HEK293 (cell line): ENCODE measurements around the gene TSPAN17.

Experiments used
- CTCF ChIA-PET: fragments of 350-600 bp; formaldehyde crosslinking; extraction: SDS; loops from one replicate; lab custom pipeline; 2021; ENCODE audit warnings: antibody characterized with exemption; lab: Yijun Ruan, JAX
- POLR2A ChIA-PET: fragments of 300-600 bp; formaldehyde crosslinking; extraction: SDS; loops from one replicate; lab custom pipeline; 2020; ENCODE audit warnings: antibody characterized with exemption, inconsistent platforms; lab: Yijun Ruan, JAX
- H3K27ac ChIP-seq: fragments of 200-500 bp; sonication (Bioruptor generic); 2 replicates; pipeline ENCODE4 v1.5.1; 2014; ENCODE audit warnings: low read depth, low read length, control low read depth, inconsistent platforms; ENCODE audit errors: extremely low read depth
- H3K36me3 ChIP-seq, 2 experiments: fragments of 200-500 bp in 1 of 2; sonication (Bioruptor generic) in 1 of 2; 1 replicate in 1 of 2; 2 replicates in 1 of 2; pipeline ENCODE4 v1.5.1; 2014 to 2017; ENCODE audit warnings: inconsistent platforms in 2 of 2, low read length in 2 of 2; ENCODE audit not compliant: control insufficient read depth in 2 of 2, insufficient read depth in 1 of 2
- H3K4me1 ChIP-seq: fragments of 200-500 bp; sonication (Bioruptor generic); 2 replicates; pipeline ENCODE4 v1.5.1; 2014; ENCODE audit warnings: mild to moderate bottlenecking, low read length, inconsistent platforms; ENCODE audit not compliant: control insufficient read depth, insufficient read depth
- H3K4me3 ChIP-seq: 2 replicates; pipeline ENCODE4 v1.5.1; 2011; ENCODE audit warnings: low read depth, mild to moderate bottlenecking, control low read depth, low read length, moderate library complexity
- H3K9me3 ChIP-seq: fragments of 200-500 bp; sonication (Bioruptor generic); 2 replicates; pipeline ENCODE4 v1.5.1; 2014; ENCODE audit warnings: low read depth, low read length, inconsistent platforms; ENCODE audit not compliant: control insufficient read depth, insufficient read depth
- HOXA7 ChIP-seq: sonication (generic); formaldehyde crosslinking; IDR thresholded peaks from 2 replicates; pipeline ENCODE4 v1.8.1; 2022; ENCODE audit warnings: missing genetic modification reagents, borderline replicate concordance
- PRDM1 ChIP-seq: fragments of 450-650 bp; formaldehyde crosslinking; IDR thresholded peaks from 2 replicates; pipeline ENCODE4; 2016; ENCODE audit warnings: missing biosample characterization, missing genetic modification characterization
- SP2 ChIP-seq: fragments of 450-650 bp; formaldehyde crosslinking; IDR thresholded peaks from 2 replicates; pipeline ENCODE4 v1.5.1; 2016; ENCODE audit warnings: missing biosample characterization, missing genetic modification characterization
- ZBTB11 ChIP-seq: fragments of 450-650 bp; formaldehyde crosslinking; conservative IDR thresholded peaks from 2 replicates; pipeline ENCODE4 v1.5.1; 2016; ENCODE audit warnings: low read depth, missing biosample characterization, missing genetic modification characterization
- ZNF10 ChIP-seq: fragments of 450-650 bp; formaldehyde crosslinking; IDR thresholded peaks from 2 replicates; pipeline ENCODE4 v1.5.1; 2017; ENCODE audit warnings: missing biosample characterization, missing genetic modification characterization
- ZNF155 ChIP-seq: fragments of 450-650 bp; formaldehyde crosslinking; IDR thresholded peaks from 2 replicates; pipeline ENCODE4 v1.5.1; 2016; ENCODE audit warnings: missing biosample characterization, missing genetic modification characterization
- ZNF202 ChIP-seq: fragments of 450-650 bp; formaldehyde crosslinking; IDR thresholded peaks from 2 replicates; pipeline ENCODE4 v1.5.1; 2016; ENCODE audit warnings: missing biosample characterization, missing genetic modification characterization, borderline replicate concordance
- ZNF223 ChIP-seq: fragments of 450-650 bp; formaldehyde crosslinking; IDR thresholded peaks from 2 replicates; pipeline ENCODE4 v1.5.1; 2016; ENCODE audit warnings: missing biosample characterization, missing genetic modification characterization
- ZNF266 ChIP-seq: fragments of 450-650 bp; formaldehyde crosslinking; IDR thresholded peaks from 2 replicates; pipeline ENCODE4 v1.5.1; 2016; ENCODE audit warnings: missing biosample characterization, missing genetic modification characterization, low read depth
- ZNF350 ChIP-seq: fragments of 450-650 bp; formaldehyde crosslinking; IDR thresholded peaks from 2 replicates; pipeline ENCODE4 v1.5.0; 2017; ENCODE audit warnings: missing biosample characterization, mild to moderate bottlenecking, missing genetic modification characterization
- ZNF423 ChIP-seq: fragments of 450-650 bp; formaldehyde crosslinking; IDR thresholded peaks from 2 replicates; pipeline ENCODE4 v1.5.1; 2016; ENCODE audit warnings: missing biosample characterization, missing genetic modification characterization
- ZNF510 ChIP-seq: fragments of 450-650 bp; formaldehyde crosslinking; IDR thresholded peaks from 2 replicates; pipeline ENCODE4 v1.5.1; 2018; ENCODE audit warnings: mild to moderate bottlenecking, missing genetic modification characterization, missing biosample characterization; ENCODE audit not compliant: insufficient replicate concordance
- ZNF560 ChIP-seq: fragments of 450-650 bp; formaldehyde crosslinking; IDR thresholded peaks from 2 replicates; pipeline ENCODE4 v1.5.1; 2017; ENCODE audit warnings: missing biosample characterization, missing genetic modification characterization, borderline replicate concordance
- ZNF600 ChIP-seq: fragments of 450-650 bp; formaldehyde crosslinking; IDR thresholded peaks from 2 replicates; pipeline ENCODE4 v1.5.1; 2016; ENCODE audit warnings: missing biosample characterization, missing genetic modification characterization
- ZNF664 ChIP-seq: fragments of 450-650 bp; formaldehyde crosslinking; IDR thresholded peaks from 2 replicates; pipeline ENCODE4 v1.5.1; 2016; ENCODE audit warnings: missing biosample characterization, missing genetic modification characterization
- ZNF701 ChIP-seq: fragments of 450-650 bp; formaldehyde crosslinking; IDR thresholded peaks from 2 replicates; pipeline ENCODE4 v1.5.1; 2016; ENCODE audit warnings: missing biosample characterization, missing genetic modification characterization
- ZNF785 ChIP-seq: fragments of 450-650 bp; formaldehyde crosslinking; IDR thresholded peaks from 2 replicates; pipeline ENCODE4 v1.5.1; 2016; ENCODE audit warnings: missing biosample characterization, missing genetic modification characterization
- ZNF791 ChIP-seq: fragments of 450-650 bp; formaldehyde crosslinking; IDR thresholded peaks from 2 replicates; pipeline ENCODE4 v1.5.1; 2016; ENCODE audit warnings: missing biosample characterization, missing genetic modification characterization
- ZSCAN16 ChIP-seq: fragments of 450-650 bp; formaldehyde crosslinking; IDR thresholded peaks from 2 replicates; pipeline ENCODE4 v1.5.1; 2016; ENCODE audit warnings: missing biosample characterization, missing genetic modification characterization
- TF ChIP-seq, protein P1 (sequence below): fragments of 450-650 bp; formaldehyde crosslinking; IDR thresholded peaks from 2 replicates; pipeline ENCODE4 v1.5.1; 2016; ENCODE audit warnings: missing biosample characterization, missing genetic modification characterization
- TF ChIP-seq, protein P2 (sequence below): fragments of 450-650 bp; formaldehyde crosslinking; IDR thresholded peaks from 2 replicates; pipeline ENCODE4 v1.5.1; 2017; ENCODE audit warnings: missing biosample characterization, missing genetic modification characterization

Gene TSPAN17

DNA sequence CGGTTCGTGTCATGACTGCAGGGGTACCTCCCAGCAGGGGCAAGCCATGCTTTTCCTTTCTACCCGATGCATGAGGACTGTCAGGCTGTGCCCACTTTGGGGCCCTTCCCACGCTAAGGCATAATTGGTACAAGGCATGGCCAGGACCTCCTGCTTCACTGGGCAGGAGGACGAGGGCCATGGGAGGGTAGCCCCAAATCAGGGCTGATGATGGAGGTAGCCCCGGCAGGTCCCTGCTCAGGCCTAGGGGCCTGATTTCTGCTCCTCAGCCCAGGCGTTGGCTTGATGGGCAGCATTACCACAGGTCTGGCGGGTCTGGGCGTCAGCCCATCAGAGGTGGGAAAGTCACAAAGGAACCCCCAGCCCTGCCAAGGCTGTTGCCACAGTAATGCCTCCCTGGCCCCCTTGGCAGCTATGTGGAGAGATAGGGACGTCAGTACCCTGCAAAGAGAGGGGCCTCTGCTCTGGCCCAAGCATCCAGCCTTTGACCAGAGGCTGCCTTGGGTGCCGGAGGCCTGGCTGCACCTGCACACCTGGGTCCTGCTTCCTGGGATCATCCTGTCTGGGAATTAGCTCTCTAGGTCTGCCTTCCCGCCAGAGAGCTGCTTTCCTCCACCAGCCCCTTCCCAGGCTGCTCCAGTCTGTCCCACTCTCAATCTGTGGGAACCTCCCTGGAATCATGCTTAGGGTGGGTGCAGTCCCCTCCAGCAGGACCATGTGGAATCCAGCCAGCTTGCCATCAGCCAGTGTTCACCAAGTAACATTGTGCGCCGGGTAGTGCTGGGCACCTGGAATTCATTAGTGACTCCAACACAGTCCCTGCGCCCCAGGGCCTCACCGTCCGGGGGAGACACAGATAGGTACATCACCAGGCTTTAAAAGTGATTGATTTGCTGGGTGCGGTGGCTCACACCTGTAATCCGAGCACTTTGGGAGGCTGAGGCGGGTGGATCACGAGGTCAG is 15.4 kb downstream of the TSPAN17 start:
- H3K27ac ChIP-seq, result no peak overlapping the region
- H3K36me3 ChIP-seq, result no peaks in the 10 kb centered on the region
- POLR2A ChIA-PET, result no interaction called here
- no peak overlapping the region for H3K4me3 ChIP-seq
- CTCF ChIA-PET, result interaction anchor here (0.6 to 3.2 kb wide), 2 partner anchors 11 to 409 kb away, joined by 3 to 23 read pairs; no protein-coding TSS in a partner anchor
- H3K4me1 ChIP-seq, result no peaks in the 10 kb centered on the region
- no peak for TF ChIP-seq ZNF423 (tag by site-specific recombination)
- no peak for TF ChIP-seq ZNF223 (tag by site-specific recombination)
- TF ChIP-seq ZNF664, result no peak
- TF ChIP-seq SP2 (tag by site-specific recombination), result no peak
- no peak for TF ChIP-seq ZNF510 (tag by site-specific recombination)
- TF ChIP-seq PRDM1, result no peak
- TF ChIP-seq ZNF785 (tag by site-specific recombination), result no peak
- TF ChIP-seq ZNF10 (tag by site-specific recombination), result no peak
- TF ChIP-seq ZNF560 (tag by site-specific recombination), result no peak
- TF ChIP-seq, protein P1, sequence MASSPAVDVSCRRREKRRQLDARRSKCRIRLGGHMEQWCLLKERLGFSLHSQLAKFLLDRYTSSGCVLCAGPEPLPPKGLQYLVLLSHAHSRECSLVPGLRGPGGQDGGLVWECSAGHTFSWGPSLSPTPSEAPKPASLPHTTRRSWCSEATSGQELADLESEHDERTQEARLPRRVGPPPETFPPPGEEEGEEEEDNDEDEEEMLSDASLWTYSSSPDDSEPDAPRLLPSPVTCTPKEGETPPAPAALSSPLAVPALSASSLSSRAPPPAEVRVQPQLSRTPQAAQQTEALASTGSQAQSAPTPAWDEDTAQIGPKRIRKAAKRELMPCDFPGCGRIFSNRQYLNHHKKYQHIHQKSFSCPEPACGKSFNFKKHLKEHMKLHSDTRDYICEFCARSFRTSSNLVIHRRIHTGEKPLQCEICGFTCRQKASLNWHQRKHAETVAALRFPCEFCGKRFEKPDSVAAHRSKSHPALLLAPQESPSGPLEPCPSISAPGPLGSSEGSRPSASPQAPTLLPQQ, result no peak
- no peak for TF ChIP-seq ZNF350 (tag by site-specific recombination)
- no peak for TF ChIP-seq ZNF266 (tag by site-specific recombination)
- TF ChIP-seq ZSCAN16 (tag by site-specific recombination), result no peak
- TF ChIP-seq HOXA7 (CRISPR knock-in tag), result no peak
- no peak for TF ChIP-seq ZNF155
- H3K9me3 ChIP-seq, result no peaks in the 10 kb centered on the region

DNA sequence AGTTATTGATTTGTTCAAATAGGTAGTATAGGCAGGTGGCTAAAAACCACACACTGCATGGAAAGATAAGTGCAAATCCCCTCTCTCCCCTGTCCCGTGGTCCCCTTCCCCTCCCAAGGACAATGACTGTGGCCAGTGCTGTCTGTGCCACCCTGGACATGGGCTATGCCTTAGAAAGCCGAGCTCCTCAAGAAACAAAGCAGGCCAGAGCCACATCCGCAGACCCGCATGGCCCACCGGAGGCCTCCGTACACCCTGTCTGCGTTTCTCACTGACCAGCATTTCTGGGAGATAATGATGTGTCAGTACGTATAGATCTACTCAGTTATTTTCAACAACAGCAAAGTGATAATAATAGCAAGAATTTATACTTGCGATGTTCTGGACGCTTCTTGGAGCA is 16.3 kb downstream of the TSPAN17 start:
- ChIA-PET CTCF (interaction anchor here (0.8 to 1.0 kb wide), 2 partner anchors 194 to 295 kb away, joined by 3 read pairs; no protein-coding TSS in a partner anchor), POLR2A (no interaction called here)
- no peaks in the 10 kb centered on the region for H3K4me1 ChIP-seq
- no peak for TF ChIP-seq ZNF600 (tag by site-specific recombination)
- TF ChIP-seq ZNF202 (tag by site-specific recombination), result no peak
- no peak for TF ChIP-seq ZNF791 (tag by site-specific recombination)
- TF ChIP-seq, protein P2, sequence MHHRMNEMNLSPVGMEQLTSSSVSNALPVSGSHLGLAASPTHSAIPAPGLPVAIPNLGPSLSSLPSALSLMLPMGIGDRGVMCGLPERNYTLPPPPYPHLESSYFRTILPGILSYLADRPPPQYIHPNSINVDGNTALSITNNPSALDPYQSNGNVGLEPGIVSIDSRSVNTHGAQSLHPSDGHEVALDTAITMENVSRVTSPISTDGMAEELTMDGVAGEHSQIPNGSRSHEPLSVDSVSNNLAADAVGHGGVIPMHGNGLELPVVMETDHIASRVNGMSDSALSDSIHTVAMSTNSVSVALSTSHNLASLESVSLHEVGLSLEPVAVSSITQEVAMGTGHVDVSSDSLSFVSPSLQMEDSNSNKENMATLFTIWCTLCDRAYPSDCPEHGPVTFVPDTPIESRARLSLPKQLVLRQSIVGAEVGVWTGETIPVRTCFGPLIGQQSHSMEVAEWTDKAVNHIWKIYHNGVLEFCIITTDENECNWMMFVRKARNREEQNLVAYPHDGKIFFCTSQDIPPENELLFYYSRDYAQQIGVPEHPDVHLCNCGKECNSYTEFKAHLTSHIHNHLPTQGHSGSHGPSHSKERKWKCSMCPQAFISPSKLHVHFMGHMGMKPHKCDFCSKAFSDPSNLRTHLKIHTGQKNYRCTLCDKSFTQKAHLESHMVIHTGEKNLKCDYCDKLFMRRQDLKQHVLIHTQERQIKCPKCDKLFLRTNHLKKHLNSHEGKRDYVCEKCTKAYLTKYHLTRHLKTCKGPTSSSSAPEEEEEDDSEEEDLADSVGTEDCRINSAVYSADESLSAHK (tag by site-specific recombination), result no peak
- TF ChIP-seq ZBTB11 (tag by site-specific recombination), result no peak
- no peak for TF ChIP-seq ZNF701 (tag by site-specific recombination)
- H3K9me3 ChIP-seq, result no peaks in the 10 kb centered on the region
- no peaks in the 10 kb centered on the region for H3K36me3 ChIP-seq
- no peak overlapping the region for H3K4me3 ChIP-seq
- no peak overlapping the region for H3K27ac ChIP-seq
